Stimulated activated CD8-positive, alpha-beta memory T cell treated with anti-CD3 and anti-CD28 coated beads, Interleukin-4, amount 100 ng/mL, for 4 hours (primary cell): ENCODE results near the gene SUSD2.
"Not testable (repeated sequence)": the region's sequence is repeated elsewhere in the genome, so short reads cannot be mapped to it uniquely, and the experiment has no call there.

Experiments used
- DNase-seq, 2 donors: peaks; one replicate each; pipeline ENCODE4 v3.0.0-alpha.2; 2020; ENCODE audit warnings: low read depth in 2 of 2, low spot score in 1 of 2

The SUSD2 gene

DNA sequence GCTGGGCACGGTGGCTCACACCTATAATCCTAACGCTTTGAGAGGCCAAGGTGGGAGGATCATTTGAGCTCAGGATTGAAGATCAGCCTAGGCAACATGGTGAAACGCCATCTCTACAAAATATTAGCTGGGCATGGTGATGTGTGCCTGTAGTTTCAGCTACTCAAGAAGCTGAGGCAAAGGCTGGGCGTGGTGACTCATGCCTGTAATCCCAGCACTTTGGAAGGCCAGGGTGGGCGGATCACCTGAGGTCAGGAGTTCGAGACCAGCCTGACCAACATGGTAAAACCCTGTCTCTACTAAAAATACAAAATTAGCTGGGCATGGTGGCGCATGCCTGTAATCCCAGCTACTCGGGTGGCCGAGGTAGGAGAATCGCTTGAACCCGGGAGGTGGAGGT lies 29.1 kb downstream of the SUSD2 start:
- DNase-seq = not testable (repeated sequence)

DNA sequence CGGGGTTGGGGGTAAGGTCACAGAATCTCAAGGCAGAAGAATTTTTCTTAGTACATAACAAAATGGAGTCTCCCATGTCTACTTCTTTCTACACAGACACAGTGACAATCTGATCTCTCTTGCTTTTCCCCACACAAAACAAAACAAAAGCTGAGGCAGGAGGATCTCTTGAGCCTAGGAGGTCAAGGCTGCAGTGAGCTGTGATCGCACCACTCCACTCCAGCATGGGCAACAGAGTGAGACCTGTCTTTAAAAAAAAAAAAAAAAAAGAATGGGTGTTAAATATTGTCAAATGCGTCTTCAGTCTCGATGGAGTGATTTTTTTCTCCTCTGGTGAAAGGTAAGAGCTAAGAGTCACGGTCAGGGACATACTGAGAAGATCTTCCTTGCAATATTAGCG lies 30.4 kb downstream of the SUSD2 start:
- DNase-seq = not testable (repeated sequence)

DNA sequence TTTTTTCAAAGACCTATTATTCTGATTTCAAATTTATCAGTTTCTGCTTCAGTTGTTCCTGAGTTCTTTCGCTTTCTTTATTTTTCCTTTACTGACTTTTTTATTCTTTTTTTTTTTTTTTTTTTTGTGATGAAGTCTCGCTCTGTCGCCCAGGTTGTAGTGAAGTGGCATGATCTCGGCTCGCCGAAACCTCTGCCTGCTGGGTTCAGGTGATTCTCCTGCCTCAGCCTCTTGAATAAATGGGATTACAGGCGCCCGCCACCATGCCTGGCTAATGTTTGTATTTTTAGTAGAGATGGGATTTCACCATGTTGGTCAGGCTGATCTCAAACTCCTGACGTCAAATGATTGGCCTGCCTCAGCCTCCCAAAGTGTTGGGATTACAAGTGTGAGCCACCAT lies 31.8 kb downstream of the SUSD2 start:
- not testable (repeated sequence) for DNase-seq

DNA sequence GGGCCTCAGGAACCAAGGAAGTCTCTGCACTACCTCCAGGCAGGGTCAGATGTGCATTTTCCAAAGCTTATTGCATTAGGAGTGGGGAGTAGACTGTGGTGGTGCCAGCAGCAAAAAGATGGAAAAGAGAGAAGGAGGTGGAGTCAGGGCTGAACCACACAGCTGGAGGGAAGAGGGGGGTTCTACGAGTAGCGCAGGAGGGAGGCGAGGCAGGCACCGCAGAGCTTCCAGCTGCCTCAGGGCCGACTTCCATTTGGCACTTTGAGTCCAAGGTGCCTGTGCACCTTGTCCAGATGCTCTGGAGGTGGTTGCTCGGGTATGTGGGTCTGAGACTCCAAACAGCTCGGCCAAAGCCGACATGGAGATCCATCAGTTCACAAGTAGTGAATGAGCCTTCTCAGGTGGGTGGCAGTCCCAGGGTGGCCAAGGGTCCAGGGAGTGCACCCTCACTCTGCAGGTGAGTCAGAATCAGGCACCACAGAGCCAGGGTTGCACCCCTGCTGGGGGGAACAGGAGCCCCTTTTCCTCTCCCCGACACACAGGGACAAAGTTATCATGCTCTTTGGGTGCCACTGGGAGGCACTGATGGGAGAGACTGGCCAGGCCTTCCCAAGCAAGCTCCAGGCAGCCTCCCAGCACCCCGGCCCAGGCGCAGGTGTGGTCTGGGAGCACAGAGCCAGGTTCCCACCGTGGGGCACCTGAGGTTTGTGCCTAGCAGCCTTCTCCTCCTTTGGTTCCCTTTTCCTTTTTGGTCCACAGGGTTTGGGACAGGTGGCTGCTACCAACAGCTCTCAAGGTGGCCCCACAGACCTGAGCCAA lies 33.4 kb downstream of the SUSD2 start:
- no peak for DNase-seq

DNA sequence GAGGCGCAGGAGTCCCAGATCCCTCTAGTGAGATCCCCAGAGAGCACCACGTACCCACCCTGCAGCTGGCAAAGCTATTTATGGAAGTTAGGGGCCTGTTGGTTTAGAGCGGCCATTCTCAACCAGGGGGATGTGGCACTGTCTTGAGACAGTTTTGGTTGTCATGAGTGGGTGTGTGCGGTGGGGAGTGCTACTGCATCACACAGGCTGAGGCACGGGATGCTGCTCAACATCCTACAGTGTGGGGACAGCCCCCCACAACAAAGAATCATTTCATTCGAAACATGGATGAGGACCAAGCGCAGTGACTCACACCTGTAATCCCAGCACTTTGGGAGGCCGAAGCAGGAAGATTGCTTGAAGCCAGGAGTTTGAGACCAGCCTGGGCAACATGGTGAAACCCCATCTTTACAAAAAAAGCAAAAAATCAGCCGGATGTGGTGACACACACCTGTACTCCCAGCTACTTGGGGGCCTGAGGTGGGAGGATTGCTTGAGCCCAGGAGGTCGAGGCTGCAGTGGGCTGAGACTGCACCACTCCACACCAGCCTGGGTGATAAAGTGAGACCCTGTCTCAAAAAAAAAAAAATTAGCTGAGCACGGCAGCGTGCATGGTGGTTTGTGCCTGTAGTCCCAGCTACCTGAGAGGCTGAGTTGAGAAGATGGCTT lies 35.4 kb downstream of the SUSD2 start:
- no peak for DNase-seq

DNA sequence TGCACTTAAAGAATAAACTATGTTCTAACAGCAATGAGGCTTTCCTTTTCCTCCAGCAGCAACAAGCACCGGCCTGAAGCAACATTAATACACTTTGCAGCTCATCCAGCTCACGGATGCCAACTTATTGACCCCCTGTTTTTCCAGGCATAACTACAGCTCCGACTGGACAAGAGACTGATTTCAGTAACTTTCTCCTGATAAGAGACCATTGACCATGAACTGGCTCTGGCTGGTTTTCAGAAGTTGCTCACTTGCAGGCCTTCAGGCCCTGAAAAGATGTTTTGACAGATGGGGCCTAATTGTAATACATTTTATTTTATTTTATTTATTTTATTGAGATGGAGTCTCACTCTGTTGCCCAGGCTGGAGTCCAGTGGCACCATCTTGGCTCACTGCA lies 36.1 kb downstream of the SUSD2 start:
- DNase-seq = no peak

DNA sequence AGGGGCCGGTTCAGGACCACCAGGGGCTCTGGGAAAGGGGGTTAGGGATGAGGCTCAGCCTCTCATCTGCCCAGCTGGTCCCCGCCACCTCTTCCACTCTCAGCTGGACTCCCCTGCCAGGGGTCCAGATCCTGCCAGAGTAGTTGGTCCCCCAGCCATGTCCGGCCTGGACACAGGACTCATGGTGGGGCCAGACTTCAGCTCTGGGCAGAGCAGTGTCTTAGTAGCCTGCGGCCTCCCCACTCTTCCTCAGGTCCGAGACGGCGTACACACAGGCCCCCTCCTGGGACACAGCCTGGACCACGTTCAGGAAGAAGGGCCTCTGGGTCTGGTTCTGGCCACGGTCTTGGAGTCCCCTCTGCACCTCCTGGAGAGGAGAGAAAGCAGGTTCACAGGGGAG lies 38.5 kb downstream of the SUSD2 start:
- no peak for DNase-seq

DNA sequence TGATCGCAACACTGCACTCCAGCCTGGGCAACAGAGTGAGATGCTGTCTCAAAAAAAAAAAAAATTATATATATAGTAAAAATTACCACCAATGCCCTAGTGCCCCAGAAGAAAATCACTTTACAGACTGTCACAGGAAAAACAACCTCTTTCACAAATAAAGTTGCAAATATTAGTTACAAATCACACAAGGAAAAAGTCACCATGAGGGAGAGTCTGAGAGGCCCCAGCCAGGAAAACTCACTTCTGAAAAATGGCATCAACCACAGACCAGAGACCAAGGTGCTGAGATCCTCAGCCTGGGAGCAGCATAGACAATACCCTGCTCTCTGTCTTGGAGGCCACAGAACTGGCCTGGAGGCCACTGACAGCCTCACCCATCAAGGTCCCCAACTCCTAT lies 43.2 kb downstream of the SUSD2 start:
- DNase-seq = no peak

DNA sequence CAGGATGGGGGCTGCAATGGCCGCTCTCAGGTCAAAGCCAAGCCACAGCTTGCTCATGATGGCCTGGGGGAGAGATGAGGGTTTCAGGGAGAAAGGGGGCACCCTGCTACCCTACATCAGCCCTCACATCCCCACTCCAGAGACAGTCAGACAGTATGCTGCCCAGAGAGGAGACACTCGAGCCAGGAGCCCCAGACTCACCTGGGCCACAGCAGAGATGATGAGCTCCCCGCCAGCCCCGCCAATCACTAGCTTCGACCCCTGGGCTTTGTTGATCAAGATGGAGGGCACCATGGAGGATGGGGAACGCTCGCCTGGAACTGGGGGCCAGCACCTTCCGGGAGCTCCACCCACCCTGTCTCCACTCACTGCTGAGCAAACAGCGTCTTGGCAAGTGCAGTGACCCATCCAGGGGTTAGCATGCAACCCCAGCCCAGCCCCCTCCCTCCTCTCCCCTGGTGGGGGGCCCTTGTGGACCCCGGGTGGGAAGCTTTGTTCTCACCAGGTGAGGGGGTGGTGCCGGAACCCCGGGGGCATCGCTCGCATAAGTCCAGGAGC lies 43.8 kb downstream of the SUSD2 start:
- DNase-seq = no peak

DNA sequence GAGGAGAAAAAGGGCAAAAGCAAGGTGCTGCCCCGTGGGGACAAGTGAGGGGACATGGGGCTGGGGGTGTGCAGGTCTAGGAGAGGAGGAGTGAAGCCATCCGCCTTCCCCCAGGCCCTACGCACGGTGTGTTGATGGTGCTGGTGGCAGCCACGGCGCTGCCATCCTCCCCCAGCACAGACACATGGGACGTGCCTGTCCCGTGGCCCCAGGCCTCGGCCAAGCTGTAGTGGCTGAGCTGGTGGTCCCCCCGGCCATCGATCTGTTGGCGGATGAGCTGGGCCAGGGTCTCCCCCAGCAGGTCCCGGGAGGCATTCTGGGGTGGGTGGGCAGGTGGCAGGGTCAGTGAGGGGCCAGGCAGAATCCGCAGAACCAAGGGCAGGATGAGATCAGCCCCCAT lies 44.7 kb downstream of the SUSD2 start:
- DNase-seq = no peak

DNA sequence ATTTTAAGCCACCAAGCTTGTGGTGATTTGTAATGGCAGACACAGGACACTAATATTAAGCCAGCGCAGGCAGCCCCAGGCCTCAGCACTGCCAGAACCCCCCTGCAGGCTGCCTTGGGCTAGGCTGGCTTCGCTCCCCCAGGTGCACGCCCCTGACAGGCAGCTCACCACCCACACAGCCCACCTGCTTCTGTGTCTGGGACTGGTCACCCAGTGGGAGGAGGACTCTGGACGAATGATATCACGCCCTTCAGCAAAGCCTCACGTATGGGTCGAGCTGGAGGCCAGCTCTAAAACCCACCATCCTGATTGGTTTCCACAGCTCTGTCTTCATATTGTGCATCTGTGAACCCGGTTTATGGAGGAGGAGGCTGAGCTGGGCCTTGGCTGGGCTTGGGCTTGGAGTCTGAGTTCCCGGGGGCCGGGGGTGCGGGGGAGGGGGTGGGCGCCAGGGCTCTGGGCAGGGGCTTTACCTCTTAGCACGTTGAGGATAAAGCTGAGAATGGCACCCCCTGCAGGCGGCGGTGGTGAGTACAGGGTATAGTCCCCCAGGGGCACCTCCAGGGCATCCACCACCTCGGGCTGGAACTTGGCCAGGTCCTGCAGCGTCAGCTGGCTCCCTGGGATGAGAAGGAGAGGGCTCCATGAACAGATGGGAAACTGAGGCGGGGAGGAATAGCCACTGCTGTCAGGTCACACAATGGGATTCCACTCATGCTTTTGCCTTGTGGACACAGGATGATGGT lies 49.8 kb downstream of the SUSD2 start:
- peak; percentile 13 to 39 for DNase-seq

DNA sequence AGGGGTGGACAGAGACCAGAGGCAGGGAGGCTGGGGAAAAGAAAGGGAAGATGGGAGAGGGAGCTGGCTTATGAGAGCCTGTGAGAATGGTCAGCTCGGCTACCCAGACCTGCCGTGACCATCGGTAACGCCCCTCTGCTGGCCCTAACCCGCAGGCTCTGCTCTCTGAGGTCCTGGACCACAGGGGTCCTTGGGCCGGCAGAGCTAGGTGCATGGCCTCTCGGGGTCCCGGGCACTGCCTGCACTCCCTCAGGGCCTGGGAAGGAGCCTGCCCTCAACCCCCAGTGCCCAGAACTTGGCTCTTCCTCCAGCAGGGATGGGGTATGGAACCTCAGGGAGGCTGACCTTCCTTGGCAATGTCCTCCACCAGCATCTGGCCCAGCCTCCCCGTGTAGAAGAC lies 50.4 kb downstream of the SUSD2 start:
- DNase-seq = no peak

DNA sequence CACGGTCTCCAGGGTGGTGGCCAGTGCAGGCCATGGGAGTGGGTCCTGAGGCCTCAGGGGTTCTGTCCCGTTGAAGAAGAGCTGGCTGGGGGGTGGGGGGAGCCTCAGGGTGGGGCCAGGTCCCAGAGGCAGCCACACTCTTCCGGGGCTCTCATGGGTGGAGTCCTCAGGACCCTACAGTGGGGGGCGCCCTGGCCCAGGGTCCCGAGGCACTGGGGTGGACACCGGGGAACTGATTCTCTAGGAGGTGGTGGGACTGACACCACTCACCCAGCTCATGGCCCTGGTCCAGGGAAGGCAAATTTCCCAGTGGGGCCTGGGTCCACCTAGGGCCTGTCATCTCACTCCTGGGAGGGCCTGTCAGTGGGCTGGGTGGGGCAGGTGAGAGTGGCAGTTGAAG lies 50.8 kb downstream of the SUSD2 start:
- no peak for DNase-seq

DNA sequence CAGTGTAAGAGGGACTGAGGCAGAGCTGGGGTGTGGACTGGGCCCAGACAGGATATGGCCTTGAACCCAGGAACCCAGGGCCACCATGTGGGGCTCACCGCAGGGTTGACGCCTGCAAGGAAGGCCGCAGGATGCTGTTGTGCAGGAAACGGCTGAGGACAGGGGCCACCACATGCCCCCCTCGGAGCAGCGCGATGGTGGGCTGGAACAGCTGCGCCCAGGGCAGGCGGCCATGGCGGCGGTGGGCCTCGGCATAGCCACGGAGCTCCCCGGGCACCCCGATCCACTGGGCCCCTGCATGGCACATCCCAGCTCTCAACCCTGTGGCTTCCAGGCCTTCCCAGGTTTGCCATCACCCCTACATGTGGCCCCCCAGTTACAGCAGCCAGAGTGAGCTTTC lies 51.4 kb downstream of the SUSD2 start:
- no peak for DNase-seq

DNA sequence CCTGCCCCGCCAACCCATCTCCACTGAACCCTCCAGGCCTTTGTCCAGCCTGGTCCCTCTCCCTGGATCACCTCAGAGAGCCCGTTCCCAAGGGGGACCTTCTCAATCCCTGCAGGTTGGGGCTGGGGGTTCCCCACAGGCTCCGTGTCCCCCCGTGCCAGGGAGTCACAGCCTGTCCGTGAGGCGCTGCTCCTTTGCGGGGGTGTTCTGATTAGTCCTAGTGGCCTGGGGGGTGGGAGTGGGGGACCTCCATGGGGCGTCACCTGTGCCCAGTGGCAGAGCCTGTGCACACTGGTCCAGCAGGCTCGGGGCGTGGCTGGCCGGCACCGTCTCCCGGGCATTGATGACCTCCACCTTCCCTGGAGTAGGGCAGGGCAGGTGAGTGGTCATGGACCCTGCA lies 51.9 kb downstream of the SUSD2 start:
- DNase-seq = no peak

DNA sequence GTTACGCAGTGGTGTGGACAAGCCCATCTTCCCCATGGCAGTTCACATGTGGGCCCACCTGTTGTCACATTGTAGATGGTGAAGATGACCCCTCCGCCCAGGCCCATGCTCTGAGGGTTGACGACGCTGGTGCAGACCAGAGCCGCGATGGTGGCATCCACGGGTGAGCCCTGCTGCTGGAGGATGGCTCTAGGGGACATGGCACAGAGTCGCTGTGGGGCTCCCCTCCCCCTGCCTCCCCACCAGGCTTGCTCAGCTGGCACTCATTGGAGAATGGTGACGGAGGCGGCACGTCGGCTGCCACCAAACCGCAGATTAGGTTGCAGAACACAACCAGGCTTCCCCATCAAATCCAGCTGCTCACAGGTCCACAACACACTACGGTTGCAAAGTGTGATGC lies 52.5 kb downstream of the SUSD2 start:
- no peak for DNase-seq

DNA sequence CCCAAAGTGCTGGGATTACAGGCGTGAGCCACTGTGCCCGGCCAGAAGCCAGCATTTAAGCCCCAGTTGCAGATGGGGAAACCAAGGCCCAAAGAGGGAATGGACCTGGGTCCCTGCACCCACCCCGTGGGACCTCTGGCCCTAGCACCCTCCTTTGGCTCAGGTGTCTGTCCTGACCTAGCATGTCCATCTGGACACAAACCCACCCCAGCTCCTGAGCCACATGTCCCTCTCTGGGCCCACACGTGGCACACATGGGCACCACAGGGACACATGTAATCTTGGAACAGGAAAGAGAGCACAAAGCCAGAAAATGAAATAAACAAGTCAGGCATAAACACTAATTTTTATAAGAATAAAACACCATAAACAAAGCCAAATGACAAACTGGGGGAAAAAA lies 54.0 kb downstream of the SUSD2 start:
- DNase-seq = no peak

DNA sequence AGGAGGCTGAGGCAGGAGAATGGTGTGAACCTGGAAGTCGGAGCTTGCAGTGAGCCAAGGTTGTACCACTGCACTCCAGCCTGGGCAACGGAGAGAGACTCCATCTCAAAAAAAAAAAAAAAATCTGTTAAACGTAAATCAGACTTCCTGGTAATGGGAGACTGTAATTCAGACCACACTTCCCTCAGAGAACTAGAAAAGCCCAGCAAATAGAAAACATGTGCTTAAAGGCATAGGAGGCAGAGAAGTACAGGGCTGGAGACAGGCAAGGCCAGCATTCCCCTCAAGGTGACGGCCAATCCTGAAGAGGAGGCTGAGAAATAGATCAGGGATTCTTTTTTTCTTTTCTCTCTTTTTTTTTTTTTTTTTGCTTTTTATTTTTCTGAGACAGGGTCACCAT lies 55.4 kb downstream of the SUSD2 start:
- no peak for DNase-seq

DNA sequence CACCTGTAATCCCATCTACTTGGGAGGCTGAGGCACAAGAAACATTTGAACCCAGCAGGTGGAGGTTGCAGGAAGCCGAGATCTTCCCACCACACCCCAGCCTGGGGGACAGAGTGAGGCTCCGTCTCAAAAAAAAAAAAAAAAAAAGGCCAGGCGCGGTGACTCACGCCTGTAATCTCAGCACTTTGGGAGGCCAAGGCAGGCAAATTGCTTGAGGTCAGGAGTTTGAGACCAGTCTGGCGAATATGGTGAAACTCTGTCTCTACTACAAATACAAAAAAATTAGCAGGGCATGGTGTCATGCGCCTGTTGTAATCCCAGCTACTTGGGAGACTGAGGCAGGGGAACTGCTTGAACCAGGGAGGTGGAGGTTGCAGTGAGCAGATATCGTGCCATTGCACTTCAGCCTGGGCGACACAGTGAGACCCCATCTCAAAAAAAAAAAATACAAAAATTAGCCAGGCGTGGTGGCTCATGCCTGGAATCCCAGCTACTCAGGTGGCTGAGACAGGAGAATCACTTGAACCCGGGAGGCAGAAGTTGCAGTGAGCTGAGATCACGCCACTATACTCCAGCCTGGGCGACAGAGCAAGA lies 56.9 kb downstream of the SUSD2 start:
- DNase-seq = not testable (repeated sequence)
